ENCODE results near the gene ABCA2.

Gene ABCA2

GRCh38 chr9:136994888-136995230, 33.2 kb downstream of the ABCA2 start:
- no peak overlapping the region for H3K4me3 ChIP-seq (ENCODE audit: low read depth, low read length)
- no peak for TF ChIP-seq CTCF (IDR thresholded peaks at IDR 0.05; ENCODE audit: low read depth, low read length, missing control alignments)
- in situ Hi-C loops (cut with HindIII; ENCODE audit: low sequenced_read_pairs), result no loop called here
- DNase-seq (ENCODE audit: low read depth), result no peak

GRCh38 chr9:136994180-136994887, 33.7 kb downstream of the ABCA2 start:
- in situ Hi-C loops (cut with HindIII; ENCODE audit: low sequenced_read_pairs), result no loop called here
- DNase-seq (ENCODE audit: low read depth), result no peak
- H3K4me3 ChIP-seq (ENCODE audit: low read depth, low read length), result no peak overlapping the region
- TF ChIP-seq CTCF (IDR thresholded peaks at IDR 0.05; ENCODE audit: low read depth, low read length, missing control alignments), result no peak

GRCh38 chr9:136992819-136993369, 35.1 kb downstream of the ABCA2 start:
- in situ Hi-C loops (cut with HindIII; ENCODE audit: low sequenced_read_pairs), result no loop called here
- H3K4me3 ChIP-seq (ENCODE audit: low read depth, low read length), result peak overlapping the region; percentile 68
- no peak for TF ChIP-seq CTCF (IDR thresholded peaks at IDR 0.05; ENCODE audit: low read depth, low read length, missing control alignments)
- DNase-seq (ENCODE audit: low read depth), result no peak

- in situ Hi-C loops (cut with HindIII; ENCODE audit: low sequenced_read_pairs), result no loop called here
- peak; percentile 57 for DNase-seq (ENCODE audit: low read depth)
- H3K4me3 ChIP-seq (ENCODE audit: low read depth, low read length), result peak within 1 kb of the TSS; percentile 68
- no peak for TF ChIP-seq CTCF (IDR thresholded peaks at IDR 0.05; ENCODE audit: low read depth, low read length, missing control alignments)
Observed at GRCh38 chr9:136991993-136992818, 35.8 kb downstream of the ABCA2 start, which contains the start of gene PAXX. TSS of gene PAXX (plus strand) at chr9:136992422. CDS start at chr9:136992444, 22 bp downstream.

GRCh38 chr9:136990242-136990911, 37.7 kb downstream of the ABCA2 start:
- in situ Hi-C loops (cut with HindIII; ENCODE audit: low sequenced_read_pairs), result no loop called here
- no peak for DNase-seq (ENCODE audit: low read depth)
- TF ChIP-seq CTCF (IDR thresholded peaks at IDR 0.05; ENCODE audit: low read depth, low read length, missing control alignments), result no peak
- no peak overlapping the region for H3K4me3 ChIP-seq (ENCODE audit: low read depth, low read length)

GRCh38 chr9:136988872-136989271, 39.2 kb downstream of the ABCA2 start:
- no peak for TF ChIP-seq CTCF (IDR thresholded peaks at IDR 0.05; ENCODE audit: low read depth, low read length, missing control alignments)
- H3K4me3 ChIP-seq (ENCODE audit: low read depth, low read length), result no peak overlapping the region
- in situ Hi-C loops (cut with HindIII; ENCODE audit: low sequenced_read_pairs), result no loop called here
- DNase-seq (ENCODE audit: low read depth), result no peak

All from astrocyte of the cerebellum (primary cell).